Measurements from ENCODE around the gene SNCB.

- TF ChIP-seq EZH2 (IDR thresholded peaks at IDR 0.05): no peak
- TF ChIP-seq POLR2AphosphoS5 (IDR thresholded peaks at IDR 0.05; ENCODE audit: borderline replicate concordance, low read depth, low read length): no peak
- TF ChIP-seq FOXP2 (optimal IDR thresholded peaks at IDR 0.05; ENCODE audit: control extremely low read depth, extremely low read length, insufficient read depth): no peak
Measured at GRCh38 chr5:176659860-176660461, 29.6 kb upstream of the SNCB start.

All from SK-N-MC (cell line).